Activated T-helper 2 cell treated with anti-CD3 and anti-CD28 coated beads, Interferon-gamma antibody, Interleukin-2, Interleukin-4, amounts not matched to agents 10 μg/mL and 5 μg/mL and 100 μg/mL, durations not matched to agents 14 hours and 24 hours and 36 hours (primary cell): Measurements from ENCODE around the gene PFDN4. TPM values are rescaled to one million over a fixed set of nuclear protein-coding genes. Genes with fewer than 3 reads are reported as not detected.
A peak's percentile ranks its signal among the peaks of the same experiment; 100 is the strongest.

Experiments
- DNase-seq: peaks from one replicate; pipeline ENCODE4 v3.0.0; 2021; ENCODE audit warnings: low spot score
- H3K27ac Mint-ChIP-seq: one replicate; pipeline ENCODE4 v1.8.0; 2021; ENCODE audit warnings: mixed read lengths
- H3K27me3 Mint-ChIP-seq: one replicate; pipeline ENCODE4 v1.8.0; 2021; ENCODE audit warnings: low read depth, mixed read lengths
- H3K36me3 Mint-ChIP-seq: one replicate; pipeline ENCODE4 v1.8.0; 2021; ENCODE audit warnings: low read depth, mixed read lengths
- H3K4me1 Mint-ChIP-seq: one replicate; pipeline ENCODE4 v1.8.0; 2021; ENCODE audit warnings: low read depth, mixed read lengths
- H3K4me3 Mint-ChIP-seq: one replicate; pipeline ENCODE4 v1.8.0; 2021; ENCODE audit warnings: low read depth, mild to moderate bottlenecking, moderate library complexity, mixed read lengths
- H3K9me3 Mint-ChIP-seq: one replicate; pipeline ENCODE4 v1.8.0; 2021; ENCODE audit warnings: mixed read lengths
- intact Hi-C: fragments of 100-400 bp; cut with micrococcal nuclease; formaldehyde crosslinking; loops from one replicate; pipeline ENCODE4 v1.15.1; 2023
- total RNA-seq: library from RNA; stranded (reverse); gene quantifications from 2 replicates; pipeline ENCODE4 v1.2.3, GENCODE V29; 2022

PFDN4 gene
- total RNA-seq, 1 donor from 2014 or later: 55.1 TPM

- H3K4me1 Mint-ChIP-seq: no peaks in the 10 kb centered on the region
- H3K36me3 Mint-ChIP-seq: no peaks in the 10 kb centered on the region
- H3K27ac Mint-ChIP-seq: no peak overlapping the region
- peaks cover 5% of the 10 kb centered on the region for H3K27me3 Mint-ChIP-seq
- DNase-seq: no peak
- H3K4me3 Mint-ChIP-seq: no peak overlapping the region
- intact Hi-C loops: loop anchor here (1.0 kb wide), 1 partner anchor 103 kb away; no protein-coding TSS in a partner anchor
- no peaks in the 10 kb centered on the region for H3K9me3 Mint-ChIP-seq
These were observed 8.6 kb upstream of the PFDN4 start for GRCh38 chr20:54199283-54199682.

- Mint-ChIP-seq H3K9me3 (no peaks in the 10 kb centered on the region), H3K27me3 (peaks cover 5% of the 10 kb centered on the region), H3K36me3 (no peaks in the 10 kb centered on the region), H3K4me1 (no peaks in the 10 kb centered on the region), H3K27ac (no peak overlapping the region), H3K4me3 (no peak overlapping the region)
- intact Hi-C loops: loop anchor here (1.0 to 10.0 kb wide), 2 partner anchors 103 to 245 kb away; no protein-coding TSS in a partner anchor
- DNase-seq: peak; percentile 48
These were observed 8.1 kb upstream of the PFDN4 start for GRCh38 chr20:54199721-54200176.

- no peak for DNase-seq
These were observed 7.2 kb upstream of the PFDN4 start for GRCh38 chr20:54200487-54201267.

GRCh38 chr20:54201268-54201846, 6.5 kb upstream of the PFDN4 start:
- Mint-ChIP-seq H3K9me3 (no peaks in the 10 kb centered on the region), H3K27me3 (peaks cover 5% of the 10 kb centered on the region), H3K4me1 (peaks cover 7% of the 10 kb centered on the region), H3K27ac (no peak overlapping the region), H3K36me3 (no peaks in the 10 kb centered on the region), H3K4me3 (no peak overlapping the region)
- no peak for DNase-seq
- intact Hi-C loops: loop anchor here (10.0 kb wide), 1 partner anchor 247 kb away; no protein-coding TSS in a partner anchor

More at GRCh38 chr20:54200487-54201267, 7.2 kb upstream of the PFDN4 start:
- Mint-ChIP-seq H3K4me1 (peaks cover under 1% of the 10 kb centered on the region), H3K27me3 (peaks cover 5% of the 10 kb centered on the region), H3K9me3 (no peaks in the 10 kb centered on the region), H3K4me3 (no peak overlapping the region), H3K36me3 (no peaks in the 10 kb centered on the region), H3K27ac (no peak overlapping the region)
- intact Hi-C loops: loop anchor here (10.0 kb wide), 1 partner anchor 246 kb away; no protein-coding TSS in a partner anchor

GRCh38 chr20:54203281-54203680, 4.6 kb upstream of the PFDN4 start:
- Mint-ChIP-seq H3K27me3 (peaks cover 3% of the 10 kb centered on the region), H3K27ac (no peak overlapping the region), H3K9me3 (no peaks in the 10 kb centered on the region), H3K36me3 (no peaks in the 10 kb centered on the region), H3K4me3 (no peak overlapping the region), H3K4me1 (peaks cover 7% of the 10 kb centered on the region)
- intact Hi-C loops: loop anchor here (10.0 kb wide), 1 partner anchor 248 kb away; no protein-coding TSS in a partner anchor
- no peak for DNase-seq

- Mint-ChIP-seq H3K9me3 (no peaks in the 10 kb centered on the region), H3K36me3 (no peaks in the 10 kb centered on the region), H3K4me1 (peaks cover 11% of the 10 kb centered on the region), H3K4me3 (no peak overlapping the region), H3K27me3 (peaks cover 3% of the 10 kb centered on the region), H3K27ac (no peak overlapping the region)
- intact Hi-C loops: loop anchor here (10.0 kb wide), 1 partner anchor 249 kb away; no protein-coding TSS in a partner anchor
- DNase-seq: no peak
These were observed 3.8 kb upstream of the PFDN4 start for GRCh38 chr20:54204063-54204462.

- DNase-seq: no peak
- Mint-ChIP-seq H3K36me3 (no peaks in the 10 kb centered on the region), H3K9me3 (no peaks in the 10 kb centered on the region), H3K4me3 (no peak overlapping the region), H3K27ac (no peak overlapping the region), H3K27me3 (peaks cover 3% of the 10 kb centered on the region), H3K4me1 (peaks cover 14% of the 10 kb centered on the region)
- intact Hi-C loops: loop anchor here (10.0 kb wide), 1 partner anchor 250 kb away; no protein-coding TSS in a partner anchor
These were observed 3.4 kb upstream of the PFDN4 start for GRCh38 chr20:54204481-54204880.

GRCh38 chr20:54205450-54205849, 2.4 kb upstream of the PFDN4 start:
- Mint-ChIP-seq H3K27ac (no peak overlapping the region), H3K36me3 (peaks cover 6% of the 10 kb centered on the region), H3K9me3 (no peaks in the 10 kb centered on the region), H3K27me3 (peaks cover 3% of the 10 kb centered on the region), H3K4me1 (peaks cover 23% of the 10 kb centered on the region), H3K4me3 (no peak overlapping the region)
- intact Hi-C loops: loop anchor here (5.0 to 10.0 kb wide), 3 partner anchors 82 to 442 kb away; no protein-coding TSS in a partner anchor
- no peak for DNase-seq

- Mint-ChIP-seq H3K4me1 (peaks cover 26% of the 10 kb centered on the region), H3K4me3 (peak overlapping the region; percentile 93), H3K36me3 (peaks cover 18% of the 10 kb centered on the region), H3K27ac (peak overlapping the region; percentile 99), H3K9me3 (no peaks in the 10 kb centered on the region), H3K27me3 (peaks cover 3% of the 10 kb centered on the region)
- intact Hi-C loops: loop anchor here (5.0 to 10.0 kb wide), 3 partner anchors 80 to 440 kb away; no protein-coding TSS in a partner anchor
- no peak for DNase-seq
These were observed 689 bp upstream of the PFDN4 start for GRCh38 chr20:54207053-54207742.

GRCh38 chr20:54208548-54209176, 775 bp downstream of the PFDN4 start:
- Mint-ChIP-seq H3K4me3 (peak overlapping the region; percentile 94), H3K9me3 (no peaks in the 10 kb centered on the region), H3K27me3 (no peaks in the 10 kb centered on the region), H3K36me3 (peaks cover 18% of the 10 kb centered on the region), H3K27ac (peak overlapping the region; percentile 83), H3K4me1 (peaks cover 26% of the 10 kb centered on the region)
- intact Hi-C loops: loop anchor here (5.0 to 10.0 kb wide), 3 partner anchors 79 to 439 kb away; no protein-coding TSS in a partner anchor
- DNase-seq: no peak

GRCh38 chr20:54209216-54209813, 1.4 kb downstream of the PFDN4 start:
- Mint-ChIP-seq H3K4me1 (peaks cover 26% of the 10 kb centered on the region), H3K27ac (peak overlapping the region; percentile 14), H3K27me3 (no peaks in the 10 kb centered on the region), H3K4me3 (peak overlapping the region; percentile 94), H3K9me3 (no peaks in the 10 kb centered on the region), H3K36me3 (peaks cover 21% of the 10 kb centered on the region)
- DNase-seq: no peak
- intact Hi-C loops: loop anchor here (5.0 to 10.0 kb wide), 3 partner anchors 78 to 438 kb away; no protein-coding TSS in a partner anchor

GRCh38 chr20:54212226-54212625, 4.3 kb downstream of the PFDN4 start:
- intact Hi-C loops: no loop called here
- H3K4me1 Mint-ChIP-seq: peaks cover 19% of the 10 kb centered on the region
- H3K4me3 Mint-ChIP-seq: no peak overlapping the region
- peaks cover 38% of the 10 kb centered on the region for H3K36me3 Mint-ChIP-seq
- no peaks in the 10 kb centered on the region for H3K27me3 Mint-ChIP-seq
- no peak overlapping the region for H3K27ac Mint-ChIP-seq
- no peak for DNase-seq
- no peaks in the 10 kb centered on the region for H3K9me3 Mint-ChIP-seq
